ENCODE data around the gene IGSF3. TPM values are rescaled to one million over a fixed set of nuclear protein-coding genes. Genes with fewer than 3 reads are reported as not detected.

The IGSF3 gene
- total RNA-seq, 6 experiments from 2014 or later: 0.42 to 4.9 (median 1.8) TPM

GRCh38 chr1:116708255-116708900 is 40.8 kb upstream of the IGSF3 start:
- no peaks in the 10 kb centered on the region for H3K9me3 ChIP-seq
- H3K36me3 ChIP-seq: no peaks in the 10 kb centered on the region
- no peak overlapping the region for H3K27ac ChIP-seq
- no peak overlapping the region for H3K4me3 ChIP-seq
- intact Hi-C loops (cut with DNase I): no loop called here
- H3K4me1 ChIP-seq: no peaks in the 10 kb centered on the region
- TF ChIP-seq POLR2A (IDR thresholded peaks at IDR 0.05): no peak
- TF ChIP-seq, protein P1, sequence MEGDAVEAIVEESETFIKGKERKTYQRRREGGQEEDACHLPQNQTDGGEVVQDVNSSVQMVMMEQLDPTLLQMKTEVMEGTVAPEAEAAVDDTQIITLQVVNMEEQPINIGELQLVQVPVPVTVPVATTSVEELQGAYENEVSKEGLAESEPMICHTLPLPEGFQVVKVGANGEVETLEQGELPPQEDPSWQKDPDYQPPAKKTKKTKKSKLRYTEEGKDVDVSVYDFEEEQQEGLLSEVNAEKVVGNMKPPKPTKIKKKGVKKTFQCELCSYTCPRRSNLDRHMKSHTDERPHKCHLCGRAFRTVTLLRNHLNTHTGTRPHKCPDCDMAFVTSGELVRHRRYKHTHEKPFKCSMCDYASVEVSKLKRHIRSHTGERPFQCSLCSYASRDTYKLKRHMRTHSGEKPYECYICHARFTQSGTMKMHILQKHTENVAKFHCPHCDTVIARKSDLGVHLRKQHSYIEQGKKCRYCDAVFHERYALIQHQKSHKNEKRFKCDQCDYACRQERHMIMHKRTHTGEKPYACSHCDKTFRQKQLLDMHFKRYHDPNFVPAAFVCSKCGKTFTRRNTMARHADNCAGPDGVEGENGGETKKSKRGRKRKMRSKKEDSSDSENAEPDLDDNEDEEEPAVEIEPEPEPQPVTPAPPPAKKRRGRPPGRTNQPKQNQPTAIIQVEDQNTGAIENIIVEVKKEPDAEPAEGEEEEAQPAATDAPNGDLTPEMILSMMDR (IDR thresholded peaks at IDR 0.05): no peak
- WGBS (ENCODE audit: insufficient coverage, low coverage, low lambda C conversion rate, missing lambda C conversion rate): 100% methylated on average over 3 of the region's 6 CpGs
- DNase-seq (no peak), ATAC-seq (no peak)
- no peaks in the 10 kb centered on the region for H3K27me3 ChIP-seq

GRCh38 chr1:116706841-116707240 is 39.3 kb upstream of the IGSF3 start:
- DNase-seq (no peak), ATAC-seq (no peak)
- H3K36me3 ChIP-seq: no peaks in the 10 kb centered on the region
- no peaks in the 10 kb centered on the region for H3K9me3 ChIP-seq
- no peak overlapping the region for H3K27ac ChIP-seq
- no peaks in the 10 kb centered on the region for H3K4me1 ChIP-seq
- no peaks in the 10 kb centered on the region for H3K27me3 ChIP-seq
- TF ChIP-seq POLR2A (IDR thresholded peaks at IDR 0.05): no peak
- no peak overlapping the region for H3K4me3 ChIP-seq
- intact Hi-C loops (cut with DNase I): no loop called here

- intact Hi-C loops (cut with DNase I): no loop called here
- DNase-seq (no peak), ATAC-seq (no peak)
- no peaks in the 10 kb centered on the region for H3K4me1 ChIP-seq
- no peaks in the 10 kb centered on the region for H3K36me3 ChIP-seq
- no peak overlapping the region for H3K27ac ChIP-seq
- WGBS (ENCODE audit: insufficient coverage, low coverage, low lambda C conversion rate, missing lambda C conversion rate): 55% methylated on average over 2 of the region's 2 CpGs
- H3K27me3 ChIP-seq: no peaks in the 10 kb centered on the region
- H3K4me3 ChIP-seq: no peak overlapping the region
- no peaks in the 10 kb centered on the region for H3K9me3 ChIP-seq
- TF ChIP-seq, protein P1 (IDR thresholded peaks at IDR 0.05): no peak
- no peak for TF ChIP-seq POLR2A (IDR thresholded peaks at IDR 0.05)
Measured at GRCh38 chr1:116706123-116706522, 38.6 kb upstream of the IGSF3 start.

DNA sequence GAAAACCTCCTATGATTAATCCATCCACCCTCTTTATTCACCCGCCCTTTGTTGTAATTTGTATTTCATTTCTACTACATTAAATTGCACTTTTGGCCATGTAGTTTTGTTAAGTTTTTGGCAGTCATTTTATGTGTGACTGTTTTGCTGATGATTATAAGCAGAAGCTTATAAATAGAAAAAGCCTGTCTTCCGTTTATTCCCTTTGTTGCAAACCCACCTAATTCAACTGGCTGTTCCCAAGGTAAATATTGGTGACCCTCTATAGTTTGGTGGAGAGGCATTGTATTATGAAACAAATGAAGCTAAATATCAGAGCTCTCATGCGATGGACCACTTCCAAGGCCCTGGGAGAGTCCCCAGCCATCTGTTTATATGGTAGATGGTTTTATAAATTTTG is 36.7 kb upstream of the IGSF3 start:
- 74% methylated on average over 3 of the region's 3 CpGs for whole genome bisulfite sequencing (ENCODE audit: insufficient coverage, low coverage, low lambda C conversion rate, missing lambda C conversion rate)
- ATAC-seq (no peak), DNase-seq (no peak)
- no peak overlapping the region for H3K27ac ChIP-seq
- intact Hi-C loops (cut with DNase I): no loop called here
- H3K4me3 ChIP-seq: no peak overlapping the region
- H3K36me3 ChIP-seq: no peaks in the 10 kb centered on the region
- no peaks in the 10 kb centered on the region for H3K4me1 ChIP-seq
- no peaks in the 10 kb centered on the region for H3K9me3 ChIP-seq
- TF ChIP-seq, protein P1 (IDR thresholded peaks at IDR 0.05): no peak
- no peak for TF ChIP-seq POLR2A (IDR thresholded peaks at IDR 0.05)
- no peaks in the 10 kb centered on the region for H3K27me3 ChIP-seq

- TF ChIP-seq, protein P1 (IDR thresholded peaks at IDR 0.05): no peak
- no peak for TF ChIP-seq POLR2A (IDR thresholded peaks at IDR 0.05)
- no peaks in the 10 kb centered on the region for H3K9me3 ChIP-seq
- no peaks in the 10 kb centered on the region for H3K27me3 ChIP-seq
- no peak overlapping the region for H3K4me3 ChIP-seq
- no peak overlapping the region for H3K27ac ChIP-seq
- no peaks in the 10 kb centered on the region for H3K4me1 ChIP-seq
- no peak for DNase-seq
- intact Hi-C loops (cut with DNase I): no loop called here
- no peak for ATAC-seq
- H3K36me3 ChIP-seq: no peaks in the 10 kb centered on the region
Measured at GRCh38 chr1:116699605-116700004, 32.1 kb upstream of the IGSF3 start.
